Fibroblast of the aortic adventitia (primary cell): ENCODE results near the gene TMEM213. TPM values are rescaled to one million over a fixed set of nuclear protein-coding genes. Genes with fewer than 3 reads are reported as not detected.
"Not testable (repeated sequence)": the region's sequence is repeated elsewhere in the genome, so short reads cannot be mapped to it uniquely, and the experiment has no call there.

Source experiments
- DNase-seq: peaks from one replicate; pipeline ENCODE4 v3.0.0-alpha.2; 2010; ENCODE audit warnings: low read depth
- H3K4me3 ChIP-seq: 2 replicates; pipeline ENCODE4 v1.5.1; 2011; ENCODE audit warnings: low read depth, mild to moderate bottlenecking, control low read depth, low read length, moderate library complexity
- CTCF ChIP-seq: IDR thresholded peaks from 2 replicates; pipeline ENCODE4 v1.5.1; 2011; ENCODE audit warnings: mild to moderate bottlenecking, low read length, control low read depth, inconsistent platforms; ENCODE audit not compliant: insufficient read depth
- total RNA-seq: library from RNA; depleted of rRNA; stranded (reverse); fragments of >200 nt; gene quantifications from 2 replicates; pipeline ENCODE4 v1.2.3, GENCODE V29; 2012; ENCODE audit warnings: low replicate concordance

Gene TMEM213
- total RNA-seq, 1 donor, result not detected

GRCh38 chr7:138796038-138796615 lies 1.7 kb upstream of the TMEM213 start:
- H3K4me3 ChIP-seq, result no peak overlapping the region
- no peak for DNase-seq
- no peak for TF ChIP-seq CTCF

- not testable (repeated sequence) for H3K4me3 ChIP-seq, DNase-seq
These were observed 748 bp upstream of the TMEM213 start for GRCh38 chr7:138797046-138797445.

- no peak for TF ChIP-seq CTCF
- no peak overlapping the region for H3K4me3 ChIP-seq
- DNase-seq, result no peak
These were observed 1.0 kb downstream of the TMEM213 start for GRCh38 chr7:138798836-138799235.

- H3K4me3 ChIP-seq, result no peak overlapping the region
- no peak for DNase-seq
- TF ChIP-seq CTCF, result no peak
These were observed 1.7 kb downstream of the TMEM213 start for GRCh38 chr7:138799336-138800000.

- no peak for TF ChIP-seq CTCF
- no peak for DNase-seq
- H3K4me3 ChIP-seq, result no peak overlapping the region
These were observed 3.5 kb downstream of the TMEM213 start for GRCh38 chr7:138801256-138801655.

- no peak for TF ChIP-seq CTCF
- H3K4me3 ChIP-seq, result no peak overlapping the region
- DNase-seq, result no peak
These were observed 4.9 kb downstream of the TMEM213 start for GRCh38 chr7:138802706-138803105.

GRCh38 chr7:138804618-138805017 lies 6.8 kb downstream of the TMEM213 start:
- no peak for DNase-seq
- no peak overlapping the region for H3K4me3 ChIP-seq
- no peak for TF ChIP-seq CTCF
